GM19328 (cell line): ENCODE measurements around the gene TXNDC11.

Experiments
- ATAC-seq: cut with Tn5 transposase; IDR thresholded peaks from one replicate; pipeline ENCODE4 v1.9.1; 2021; ENCODE audit warnings: mild to moderate bottlenecking, moderate library complexity; ENCODE audit not compliant: unreplicated experiment

The TXNDC11 gene

GRCh38 chr16:11665071-11665491 is 77.6 kb downstream of the TXNDC11 start:
- ATAC-seq = no peak

- ATAC-seq = no peak
Measured at GRCh38 chr16:11662582-11662981, 80.1 kb downstream of the TXNDC11 start.

GRCh38 chr16:11660565-11660964 is 82.1 kb downstream of the TXNDC11 start:
- no peak for ATAC-seq

GRCh38 chr16:11658896-11659708 is 83.6 kb downstream of the TXNDC11 start:
- no peak for ATAC-seq

GRCh38 chr16:11657556-11657955 is 85.1 kb downstream of the TXNDC11 start:
- ATAC-seq = no peak

GRCh38 chr16:11655655-11656054 is 87.0 kb downstream of the TXNDC11 start:
- no peak for ATAC-seq

GRCh38 chr16:11651796-11652195 is 90.9 kb downstream of the TXNDC11 start:
- ATAC-seq = no peak

- no peak for ATAC-seq
Measured at GRCh38 chr16:11650641-11651591, 91.7 kb downstream of the TXNDC11 start.

GRCh38 chr16:11649276-11649675 is 93.4 kb downstream of the TXNDC11 start:
- no peak for ATAC-seq

- no peak for ATAC-seq
Measured at GRCh38 chr16:11642765-11643116, 99.9 kb downstream of the TXNDC11 start.

GRCh38 chr16:11640987-11641817 is 101.5 kb downstream of the TXNDC11 start:
- ATAC-seq = no peak

- ATAC-seq = no peak
Measured at GRCh38 chr16:11639925-11640899, 102.4 kb downstream of the TXNDC11 start.

GRCh38 chr16:11639008-11639562 is 103.6 kb downstream of the TXNDC11 start:
- no peak for ATAC-seq

GRCh38 chr16:11638140-11638539 is 104.5 kb downstream of the TXNDC11 start:
- ATAC-seq = no peak

- no peak for ATAC-seq
Measured at GRCh38 chr16:11637320-11637719, 105.3 kb downstream of the TXNDC11 start.

GRCh38 chr16:11636172-11636721 is 106.4 kb downstream of the TXNDC11 start:
- ATAC-seq = no peak

- no peak for ATAC-seq
Measured at GRCh38 chr16:11635679-11636171, 106.9 kb downstream of the TXNDC11 start.

- no peak for ATAC-seq
Measured at GRCh38 chr16:11635113-11635652, 107.5 kb downstream of the TXNDC11 start.

GRCh38 chr16:11634312-11634711 is 108.3 kb downstream of the TXNDC11 start:
- ATAC-seq = no peak
